ENCODE results near the gene MTPN. TPM values are rescaled to one million over a fixed set of nuclear protein-coding genes. Genes with fewer than 3 reads are reported as not detected.

The MTPN gene
- total RNA-seq, 4 donors from 2014 or later, result 116 to 128 (median 125) TPM

GRCh38 chr7:135964791-135965190 is 12.4 kb downstream of the MTPN start:
- DNase-seq, result no peak
- H3K4me1 ChIP-seq, result peaks cover 22 to 36% of the 10 kb centered on the region in 2 donors
- H3K4me3 ChIP-seq (replicated peaks in 1 of 3), result no peak overlapping the region
- TF ChIP-seq POLR2A (IDR thresholded peaks at IDR 0.05) (no peak), CTCF (IDR thresholded peaks at IDR 0.05) (no peak)
- intact Hi-C loops (cut with DNase I), result no loop called here
- H3K27me3 ChIP-seq, result no peaks in the 10 kb centered on the region
- WGBS, 2 donors, result 90 to 99% methylated on average over 1 of the region's 1 CpG
- H3K9me3 ChIP-seq, result no peaks in the 10 kb centered on the region
- no peaks in the 10 kb centered on the region for H3K36me3 ChIP-seq
- H3K27ac ChIP-seq, result peak overlapping the region in 1 of 3 donors; percentile 33

GRCh38 chr7:135964274-135964673 is 12.9 kb downstream of the MTPN start:
- H3K36me3 ChIP-seq, result no peaks in the 10 kb centered on the region
- WGBS, 2 donors, result 53 to 71% methylated on average over 2 of the region's 2 CpGs
- intact Hi-C loops (cut with DNase I), result no loop called here
- H3K27me3 ChIP-seq, result no peaks in the 10 kb centered on the region
- DNase-seq, result no peak
- peak overlapping the region in 1 of 3 donors; percentile 26 for H3K27ac ChIP-seq
- peaks cover 26 to 39% of the 10 kb centered on the region in 2 donors for H3K4me1 ChIP-seq
- TF ChIP-seq CTCF (IDR thresholded peaks at IDR 0.05), result no peak
- no peak for TF ChIP-seq POLR2A (IDR thresholded peaks at IDR 0.05)
- H3K4me3 ChIP-seq (replicated peaks in 1 of 3), result no peak overlapping the region
- no peaks in the 10 kb centered on the region for H3K9me3 ChIP-seq

- intact Hi-C loops (cut with DNase I), result no loop called here
- H3K4me1 ChIP-seq, result peaks cover 26 to 39% of the 10 kb centered on the region in 2 donors
- H3K27ac ChIP-seq, result no peak overlapping the region
- H3K27me3 ChIP-seq, result no peaks in the 10 kb centered on the region
- TF ChIP-seq CTCF (IDR thresholded peaks at IDR 0.05) (no peak), POLR2A (IDR thresholded peaks at IDR 0.05) (no peak)
- 96 to 99% methylated on average over 4 of the region's 4 CpGs for WGBS, 2 donors
- no peaks in the 10 kb centered on the region for H3K36me3 ChIP-seq
- no peak overlapping the region for H3K4me3 ChIP-seq (replicated peaks in 1 of 3)
- no peaks in the 10 kb centered on the region for H3K9me3 ChIP-seq
- DNase-seq, result no peak
Observed at GRCh38 chr7:135962802-135963201, 14.4 kb downstream of the MTPN start.

GRCh38 chr7:135960709-135961451 is 16.3 kb downstream of the MTPN start:
- DNase-seq, result no peak
- intact Hi-C loops (cut with DNase I), result no loop called here
- peaks cover 23 to 24% of the 10 kb centered on the region in 2 donors for H3K4me1 ChIP-seq
- no peak overlapping the region for H3K4me3 ChIP-seq (replicated peaks in 1 of 3)
- no peaks in the 10 kb centered on the region for H3K36me3 ChIP-seq
- H3K27me3 ChIP-seq, result no peaks in the 10 kb centered on the region
- WGBS, 2 donors, result 88 to 94% methylated on average over 6 of the region's 6 CpGs
- no peaks in the 10 kb centered on the region for H3K9me3 ChIP-seq
- no peak for TF ChIP-seq POLR2A (IDR thresholded peaks at IDR 0.05)
- TF ChIP-seq CTCF (IDR thresholded peaks at IDR 0.05), result no peak
- no peak overlapping the region for H3K27ac ChIP-seq

- Histone ChIP-seq H3K4me1 (peaks cover 13 to 14% of the 10 kb centered on the region in 2 donors), H3K4me3 (replicated peaks in 1 of 3) (no peak overlapping the region), H3K9me3 (no peaks in the 10 kb centered on the region), H3K36me3 (no peaks in the 10 kb centered on the region), H3K27ac (no peak overlapping the region), H3K27me3 (no peaks in the 10 kb centered on the region)
- intact Hi-C loops (cut with DNase I), result no loop called here
- DNase-seq, result no peak
- TF ChIP-seq CTCF (IDR thresholded peaks at IDR 0.05) (no peak), POLR2A (IDR thresholded peaks at IDR 0.05) (no peak)
Observed at GRCh38 chr7:135959646-135960363, 17.4 kb downstream of the MTPN start.
